GM12874 (cell line): ENCODE data around the gene NPY4R.
"Not testable (repeated sequence)": the region's sequence is repeated elsewhere in the genome, so short reads cannot be mapped to it uniquely, and the experiment has no call there.

Experiments
- CTCF ChIP-seq: IDR thresholded peaks from 2 replicates; pipeline ENCODE4 v1.5.1; 2011; ENCODE audit warnings: low read depth, mild to moderate bottlenecking, control low read depth, low read length, moderate library complexity; ENCODE audit not compliant: insufficient read depth

NPY4R gene

GRCh38 chr10:46465765-46466164, at the start of gene NPY4R:
TSS of gene NPY4R (minus strand) at chr10:46465958. CDS start at chr10:46462635, 3,323 bp downstream.
- not testable (repeated sequence) for TF ChIP-seq CTCF

GRCh38 chr10:46515366-46515765, 49.6 kb upstream of the NPY4R start:
- TF ChIP-seq CTCF = no peak

- TF ChIP-seq CTCF = no peak
Measured at GRCh38 chr10:46514899-46515298, 49.1 kb upstream of the NPY4R start.

GRCh38 chr10:46514431-46514861, 48.7 kb upstream of the NPY4R start:
- TF ChIP-seq CTCF = no peak
